ENCODE results near the gene MOGAT1. TPM values are rescaled to one million over a fixed set of nuclear protein-coding genes. Genes with fewer than 3 reads are reported as not detected.
A peak's percentile ranks its signal among the peaks of the same experiment; 100 is the strongest.

The MOGAT1 gene
- total and polyA plus RNA-seq, 2 of the 13 experiments (the other 11 are each of a cell fraction or from before 2014, with no cell fraction given) = 0.98 to 4.3 TPM

GRCh38 chr2:222655787-222656525 is 15.5 kb upstream of the MOGAT1 start, which contains the start of gene FARSB (continued):
- TF ChIP-seq ZHX1 (CRISPR knock-in tag; IDR thresholded peaks at IDR 0.05; ENCODE audit: low read depth) (0 out of 2 replicates have a peak, but pooled peaks have one; percentile 52), PLSCR1 (CRISPR knock-in tag; IDR thresholded peaks at IDR 0.05; ENCODE audit: borderline replicate concordance) (no peak), SP4 (CRISPR knock-in tag; IDR thresholded peaks at IDR 0.05) (peak; percentile 78), SCMH1 (CRISPR knock-in tag; IDR thresholded peaks at IDR 0.05; ENCODE audit: borderline replicate concordance) (no peak), RXRB (CRISPR knock-in tag; IDR thresholded peaks at IDR 0.05; ENCODE audit: borderline replicate concordance) (no peak), ZNF225 (CRISPR knock-in tag; IDR thresholded peaks at IDR 0.05) (peak; percentile 96), ZNF160 (CRISPR knock-in tag; IDR thresholded peaks at IDR 0.05) (peak; percentile 76; the same call in 1 of the 2 replicates), ZNF263 (CRISPR knock-in tag; IDR thresholded peaks at IDR 0.05) (peak; percentile 34; the same call in 1 of the 2 replicates), SKIL (CRISPR knock-in tag; IDR thresholded peaks at IDR 0.05; ENCODE audit: borderline replicate concordance) (no peak), TFDP1 (CRISPR knock-in tag; IDR thresholded peaks at IDR 0.05; ENCODE audit: borderline replicate concordance) (peak; percentile 52), NR2F2 (IDR thresholded peaks at IDR 0.05; ENCODE audit: borderline replicate concordance, low read depth) (no peak; the same call in 1 of the 2 replicates), ZNF569 (CRISPR knock-in tag; IDR thresholded peaks at IDR 0.05; ENCODE audit: borderline replicate concordance) (0 out of 2 replicates have a peak, but pooled peaks have one; percentile 19), ZBTB21 (CRISPR knock-in tag; IDR thresholded peaks at IDR 0.05) (no peak)

Data from HepG2 (cell line).